ENCODE results near the gene DNAJC3.

Gene DNAJC3

GRCh38 chr13:95641291-95642027 lies 35.5 kb upstream of the DNAJC3 start:
- peak; percentile 52 for DNase-seq (ENCODE audit: low read depth)
- no peak for TF ChIP-seq CTCF (conservative IDR thresholded peaks at IDR 0.05; ENCODE audit: control insufficient read depth, insufficient read depth, low read depth, low read length)
- peak overlapping the region; percentile 67 for H3K4me3 ChIP-seq (ENCODE audit: control insufficient read depth, low read depth, low read length)

GRCh38 chr13:95642028-95642621 lies 34.8 kb upstream of the DNAJC3 start:
- DNase-seq (ENCODE audit: low read depth) = peak; percentile 40
- peak overlapping the region; percentile 67 for H3K4me3 ChIP-seq (ENCODE audit: control insufficient read depth, low read depth, low read length)
- TF ChIP-seq CTCF (conservative IDR thresholded peaks at IDR 0.05; ENCODE audit: control insufficient read depth, insufficient read depth, low read depth, low read length) = no peak

- peak overlapping the region; percentile 67 for H3K4me3 ChIP-seq (ENCODE audit: control insufficient read depth, low read depth, low read length)
- DNase-seq (ENCODE audit: low read depth) = no peak
- no peak for TF ChIP-seq CTCF (conservative IDR thresholded peaks at IDR 0.05; ENCODE audit: control insufficient read depth, insufficient read depth, low read depth, low read length)
Observed at GRCh38 chr13:95642999-95643398, 33.9 kb upstream of the DNAJC3 start.

- TF ChIP-seq CTCF (conservative IDR thresholded peaks at IDR 0.05; ENCODE audit: control insufficient read depth, insufficient read depth, low read depth, low read length) = no peak
- peak; percentile 54 for DNase-seq (ENCODE audit: low read depth)
- peak overlapping the region; percentile 67 for H3K4me3 ChIP-seq (ENCODE audit: control insufficient read depth, low read depth, low read length)
Observed at GRCh38 chr13:95643571-95643935, 33.4 kb upstream of the DNAJC3 start.

- DNase-seq (ENCODE audit: low read depth) = peak; percentile 31
- peak overlapping the region; percentile 67 for H3K4me3 ChIP-seq (ENCODE audit: control insufficient read depth, low read depth, low read length)
- TF ChIP-seq CTCF (conservative IDR thresholded peaks at IDR 0.05; ENCODE audit: control insufficient read depth, insufficient read depth, low read depth, low read length) = no peak
Observed at GRCh38 chr13:95643936-95644598, 32.9 kb upstream of the DNAJC3 start.

- DNase-seq (ENCODE audit: low read depth) = peak; percentile 83
- TF ChIP-seq CTCF (conservative IDR thresholded peaks at IDR 0.05; ENCODE audit: control insufficient read depth, insufficient read depth, low read depth, low read length) = no peak
- H3K4me3 ChIP-seq (ENCODE audit: control insufficient read depth, low read depth, low read length) = peak within 1 kb of the TSS; percentile 67
Observed at GRCh38 chr13:95644601-95645052, 32.3 kb upstream of the DNAJC3 start, which contains the start of gene DZIP1. Gene DZIP1, minus strand, starts transcription at chr13:95644706. Its CDS starts 2,677 bp downstream, at chr13:95642029.

Data from fibroblast of mammary gland (primary cell).